OCI-LY1 (cell line): ENCODE measurements around the gene SLC9C2.
"Not testable (repeated sequence)": the region's sequence is repeated elsewhere in the genome, so short reads cannot be mapped to it uniquely, and the experiment has no call there.

ENCODE experiments used
- H2AFZ ChIP-seq: fragments of 200-600 bp; sonication (generic), shearing (Covaris generic); 2 replicates; pipeline ENCODE4 v1.6.0; 2014; ENCODE audit warnings: antibody characterized with exemption, mild to moderate bottlenecking, low read length
- H3F3A ChIP-seq: fragments of 200-600 bp; sonication (generic), shearing (Covaris generic); 2 replicates; pipeline ENCODE4 v1.6.0; 2014; ENCODE audit warnings: mild to moderate bottlenecking, antibody characterized with exemption, low read length, moderate library complexity; ENCODE audit not compliant: insufficient read depth
- H3K27ac ChIP-seq: fragments of 200-600 bp; sonication (generic); 2 replicates; pipeline ENCODE4 v1.5.1; 2014; ENCODE audit warnings: low read length, mixed run types, mild to moderate bottlenecking, low read depth; ENCODE audit not compliant: poor library complexity, severe bottlenecking
- H3K27me3 ChIP-seq: fragments of 200-600 bp; sonication (generic); 2 replicates; pipeline ENCODE4 v1.6.0; 2014; ENCODE audit warnings: antibody characterized with exemption, mild to moderate bottlenecking, low read length, moderate library complexity; ENCODE audit not compliant: insufficient read depth
- H3K36me3 ChIP-seq: fragments of 200-600 bp; sonication (generic); 2 replicates; pipeline ENCODE4 v1.6.1; 2014; ENCODE audit warnings: mild to moderate bottlenecking, antibody characterized with exemption, low read length, moderate library complexity, mixed read lengths; ENCODE audit not compliant: insufficient read depth
- H3K4me1 ChIP-seq: fragments of 200-600 bp; sonication (generic); 2 replicates; pipeline ENCODE4 v1.5.1; 2014; ENCODE audit warnings: mild to moderate bottlenecking, low read length, moderate library complexity; ENCODE audit not compliant: insufficient read depth, severe bottlenecking
- H3K4me2 ChIP-seq: fragments of 200-600 bp; sonication (generic), shearing (Covaris generic); 2 replicates; pipeline ENCODE4 v1.6.1; 2014; ENCODE audit warnings: low read length
- H3K4me3 ChIP-seq: fragments of 200-600 bp; sonication (generic); 2 replicates; pipeline ENCODE4 v1.5.1; 2014; ENCODE audit warnings: low read length, low read depth, mild to moderate bottlenecking, mixed read lengths; ENCODE audit not compliant: poor library complexity, severe bottlenecking
- H3K79me2 ChIP-seq: fragments of 200-600 bp; shearing (Covaris generic); 2 replicates; pipeline ENCODE4 v1.6.1; 2016; ENCODE audit warnings: mixed run types, low read length, mixed read lengths; ENCODE audit not compliant: insufficient read depth
- H3K9ac ChIP-seq: fragments of 200-600 bp; sonication (generic), shearing (Covaris generic); 2 replicates; pipeline ENCODE4 v1.6.1; 2014; ENCODE audit warnings: mild to moderate bottlenecking, low read length, mixed read lengths
- H3K9me2 ChIP-seq: fragments of 200-600 bp; sonication (generic), shearing (Covaris generic); 2 replicates; pipeline ENCODE4 v1.6.1; 2014; ENCODE audit warnings: low read depth, mild to moderate bottlenecking, low read length, mixed read lengths
- H3K9me3 ChIP-seq: fragments of 200-600 bp; shearing (Covaris generic); 2 replicates; pipeline ENCODE4 v1.6.1; 2014; ENCODE audit warnings: low read length, mixed read lengths
- H4K20me1 ChIP-seq: fragments of 200-600 bp; sonication (generic), shearing (Covaris generic); 2 replicates; pipeline ENCODE4 v1.6.0; 2016; ENCODE audit warnings: mild to moderate bottlenecking, low read length; ENCODE audit not compliant: insufficient read depth
- EZH2 ChIP-seq: fragments of 200-600 bp; sonication (generic), shearing (Covaris generic); IDR thresholded peaks from 2 replicates; pipeline ENCODE4 v1.8.0; 2017; ENCODE audit warnings: borderline replicate concordance, mixed run types, mild to moderate bottlenecking, antibody characterized with exemption, low read length, moderate library complexity, mixed read lengths
- TF ChIP-seq, protein P1 (sequence below): fragments of 200-600 bp; sonication (generic), shearing (Covaris generic); IDR thresholded peaks from 2 replicates; pipeline ENCODE4 v1.5.1; 2017; ENCODE audit warnings: mild to moderate bottlenecking, antibody characterized with exemption, low read length, moderate library complexity, mixed read lengths

The SLC9C2 gene

GRCh38 chr1:173568483-173568882 is 34.4 kb downstream of the SLC9C2 start:
- no peak for TF ChIP-seq EZH2
- TF ChIP-seq, protein P1, sequence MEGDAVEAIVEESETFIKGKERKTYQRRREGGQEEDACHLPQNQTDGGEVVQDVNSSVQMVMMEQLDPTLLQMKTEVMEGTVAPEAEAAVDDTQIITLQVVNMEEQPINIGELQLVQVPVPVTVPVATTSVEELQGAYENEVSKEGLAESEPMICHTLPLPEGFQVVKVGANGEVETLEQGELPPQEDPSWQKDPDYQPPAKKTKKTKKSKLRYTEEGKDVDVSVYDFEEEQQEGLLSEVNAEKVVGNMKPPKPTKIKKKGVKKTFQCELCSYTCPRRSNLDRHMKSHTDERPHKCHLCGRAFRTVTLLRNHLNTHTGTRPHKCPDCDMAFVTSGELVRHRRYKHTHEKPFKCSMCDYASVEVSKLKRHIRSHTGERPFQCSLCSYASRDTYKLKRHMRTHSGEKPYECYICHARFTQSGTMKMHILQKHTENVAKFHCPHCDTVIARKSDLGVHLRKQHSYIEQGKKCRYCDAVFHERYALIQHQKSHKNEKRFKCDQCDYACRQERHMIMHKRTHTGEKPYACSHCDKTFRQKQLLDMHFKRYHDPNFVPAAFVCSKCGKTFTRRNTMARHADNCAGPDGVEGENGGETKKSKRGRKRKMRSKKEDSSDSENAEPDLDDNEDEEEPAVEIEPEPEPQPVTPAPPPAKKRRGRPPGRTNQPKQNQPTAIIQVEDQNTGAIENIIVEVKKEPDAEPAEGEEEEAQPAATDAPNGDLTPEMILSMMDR: no peak
- H3K27ac ChIP-seq: no peak overlapping the region

DNA sequence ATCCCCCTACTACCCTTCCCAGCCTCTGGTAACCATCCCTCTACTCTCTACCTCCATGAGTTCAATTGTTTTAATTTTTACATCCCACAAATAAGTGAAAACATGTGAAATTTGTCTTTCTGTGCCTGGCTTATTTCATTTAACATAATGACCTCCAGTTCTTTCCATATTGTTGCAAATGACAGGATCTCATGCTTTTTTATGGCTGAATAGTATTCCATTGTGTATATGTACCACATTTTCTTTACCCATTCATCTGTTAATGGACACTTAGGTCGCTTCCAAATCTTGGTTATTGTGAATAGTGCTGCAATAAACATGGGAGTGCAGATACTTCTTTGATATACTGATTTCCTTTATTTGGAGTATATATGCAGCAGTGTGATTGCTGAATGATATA is 39.0 kb downstream of the SLC9C2 start:
- not testable (repeated sequence) for H2AFZ ChIP-seq, H3K4me2 ChIP-seq, H3K9me2 ChIP-seq, H3F3A ChIP-seq, H3K4me1 ChIP-seq, H3K9me3 ChIP-seq, H3K9ac ChIP-seq, H3K27me3 ChIP-seq, H3K4me3 ChIP-seq, H3K36me3 ChIP-seq, H3K79me2 ChIP-seq, H4K20me1 ChIP-seq, H3K27ac ChIP-seq

More at GRCh38 chr1:173568483-173568882, 34.4 kb downstream of the SLC9C2 start:
- H3K4me2 ChIP-seq: no peak overlapping the region
- H3K9ac ChIP-seq: no peak overlapping the region
- no peaks in the 10 kb centered on the region for H3K79me2 ChIP-seq
- no peak overlapping the region for H2AFZ ChIP-seq
- H3K36me3 ChIP-seq: no peaks in the 10 kb centered on the region; the same call in 1 of the 2 replicates
- no peaks in the 10 kb centered on the region for H4K20me1 ChIP-seq
- H3F3A ChIP-seq: no peaks in the 10 kb centered on the region
- H3K9me2 ChIP-seq: no peaks in the 10 kb centered on the region
- no peaks in the 10 kb centered on the region for H3K9me3 ChIP-seq
- no peaks in the 10 kb centered on the region for H3K4me1 ChIP-seq
- no peak overlapping the region for H3K4me3 ChIP-seq
- no peaks in the 10 kb centered on the region for H3K27me3 ChIP-seq

DNA sequence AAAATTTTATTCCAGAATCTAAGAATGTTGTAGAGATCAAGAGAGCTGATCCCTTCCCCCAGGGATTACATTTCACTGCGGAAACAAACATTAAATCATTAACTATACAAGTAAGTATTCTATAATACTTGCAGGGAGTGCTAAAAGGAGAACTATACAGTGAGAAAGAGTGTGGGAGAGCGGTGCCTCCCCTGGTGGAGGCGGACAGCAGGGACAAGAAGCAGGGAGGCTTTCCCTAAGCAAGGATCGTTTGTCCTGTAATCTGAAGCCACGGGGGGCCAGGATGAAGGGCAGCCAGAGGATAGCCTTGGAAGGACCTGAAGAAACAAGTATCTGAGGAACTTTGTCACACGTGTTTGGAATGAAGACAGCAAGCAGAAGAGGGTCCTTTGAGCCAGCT is 40.1 kb downstream of the SLC9C2 start:
- Histone ChIP-seq H4K20me1 (no peaks in the 10 kb centered on the region), H2AFZ (no peak overlapping the region), H3K9ac (no peak overlapping the region), H3K4me1 (no peaks in the 10 kb centered on the region), H3K9me2 (no peaks in the 10 kb centered on the region), H3F3A (no peaks in the 10 kb centered on the region), H3K27ac (no peak overlapping the region), H3K4me2 (no peak overlapping the region), H3K36me3 (no peaks in the 10 kb centered on the region; the same call in 1 of the 2 replicates), H3K27me3 (no peaks in the 10 kb centered on the region), H3K9me3 (no peaks in the 10 kb centered on the region), H3K4me3 (no peak overlapping the region), H3K79me2 (no peaks in the 10 kb centered on the region)
- TF ChIP-seq, protein P1: no peak

DNA sequence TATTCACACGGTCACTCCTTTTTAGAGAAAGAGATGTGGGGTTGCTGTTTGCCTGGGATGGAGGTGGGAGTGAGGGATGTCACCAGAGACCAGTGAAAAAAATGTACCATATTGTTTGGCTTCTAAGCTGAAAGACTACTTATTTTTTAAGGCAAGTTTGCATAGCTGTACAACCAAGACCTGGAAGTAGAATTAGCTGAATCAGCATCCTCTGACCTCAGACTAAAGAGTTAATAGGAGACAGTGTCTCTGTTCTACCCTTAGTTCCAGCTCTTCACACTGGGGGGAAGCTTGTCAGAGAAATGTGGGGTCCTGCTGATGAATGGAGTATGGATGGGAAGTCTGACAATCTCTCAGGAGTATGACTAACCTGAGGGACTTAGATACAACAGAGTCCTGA is 41.6 kb downstream of the SLC9C2 start:
- no peaks in the 10 kb centered on the region for H3K9me2 ChIP-seq
- no peak overlapping the region for H3K4me2 ChIP-seq
- no peak overlapping the region for H3K27ac ChIP-seq
- no peaks in the 10 kb centered on the region for H3K9me3 ChIP-seq
- no peak overlapping the region for H2AFZ ChIP-seq
- H3K4me3 ChIP-seq: no peak overlapping the region
- H3K27me3 ChIP-seq: no peaks in the 10 kb centered on the region
- no peaks in the 10 kb centered on the region for H3F3A ChIP-seq
- no peak overlapping the region for H3K9ac ChIP-seq
- H4K20me1 ChIP-seq: no peaks in the 10 kb centered on the region
- H3K36me3 ChIP-seq: no peaks in the 10 kb centered on the region
- no peaks in the 10 kb centered on the region for H3K4me1 ChIP-seq
- no peaks in the 10 kb centered on the region for H3K79me2 ChIP-seq
- TF ChIP-seq, protein P1: no peak
- no peak for TF ChIP-seq EZH2
